Nephron (organoid): ENCODE data around the gene NR2C2.
"Not testable (repeated sequence)": the region's sequence is repeated elsewhere in the genome, so short reads cannot be mapped to it uniquely, and the experiment has no call there.

Source experiments
- H3K27ac Mint-ChIP-seq, 3 experiments: 2 replicates each; pipeline ENCODE4 v1.8.0; 2020; ENCODE audit warnings: mixed read lengths in 3 of 3, mild to moderate bottlenecking in 2 of 3, moderate library complexity in 1 of 3
- H3K27me3 Mint-ChIP-seq: 2 replicates; pipeline ENCODE4 v1.8.0; 2021; ENCODE audit warnings: low read depth, mild to moderate bottlenecking, moderate library complexity, mixed read lengths
- H3K36me3 Mint-ChIP-seq: 2 replicates; pipeline ENCODE4 v1.8.0; 2020; ENCODE audit warnings: low read depth, mixed read lengths
- H3K4me1 Mint-ChIP-seq: 2 replicates; pipeline ENCODE4 v1.8.0; 2020; ENCODE audit warnings: mixed read lengths
- H3K4me3 Mint-ChIP-seq, 3 experiments: 2 replicates each; pipeline ENCODE4 v1.8.0; 2020; ENCODE audit warnings: mild to moderate bottlenecking in 3 of 3, mixed read lengths in 3 of 3, moderate library complexity in 2 of 3
- H3K9me3 Mint-ChIP-seq: 2 replicates; pipeline ENCODE4 v1.8.0; 2020; ENCODE audit warnings: mixed read lengths
- CTCF ChIP-seq, 3 experiments: fragments of 200-600 bp; sonication (generic); IDR thresholded peaks; one replicate each; pipeline ENCODE4 v1.5.0; 2021; ENCODE audit warnings: antibody characterized with exemption in 3 of 3; ENCODE audit not compliant: unreplicated experiment in 3 of 3

NR2C2 gene

GRCh38 chr3:14991818-14992612 is 44.6 kb downstream of the NR2C2 start:
- Mint-ChIP-seq H3K36me3 (peaks cover 17% of the 10 kb centered on the region), H3K4me3 (no peak overlapping the region), H3K27me3 (no peaks in the 10 kb centered on the region), H3K27ac (peak overlapping the region in 1 of 3 experiments; percentile 27), H3K9me3 (no peaks in the 10 kb centered on the region), H3K4me1 (peaks cover 25% of the 10 kb centered on the region)
- no peak for TF ChIP-seq CTCF (IDR thresholded peaks at IDR 0.05; ENCODE audit: unreplicated experiment in 3 of 3)

GRCh38 chr3:14997941-14998340 is 50.6 kb downstream of the NR2C2 start:
- Mint-ChIP-seq H3K27me3 (no peaks in the 10 kb centered on the region), H3K27ac (no peak overlapping the region), H3K4me1 (no peaks in the 10 kb centered on the region), H3K36me3 (peaks cover 48% of the 10 kb centered on the region), H3K9me3 (peaks cover 24% of the 10 kb centered on the region), H3K4me3 (no peak overlapping the region)
- TF ChIP-seq CTCF (IDR thresholded peaks at IDR 0.05; ENCODE audit: unreplicated experiment in 3 of 3), result no peak

- H3K36me3 Mint-ChIP-seq, result peaks cover 56% of the 10 kb centered on the region
Measured at GRCh38 chr3:14999182-14999581, 51.8 kb downstream of the NR2C2 start.

GRCh38 chr3:15007681-15008141 is 60.3 kb downstream of the NR2C2 start:
- H3K4me1 Mint-ChIP-seq, result peaks cover 16% of the 10 kb centered on the region
- H3K4me3 Mint-ChIP-seq, result no peak overlapping the region
- peaks cover 68% of the 10 kb centered on the region for H3K36me3 Mint-ChIP-seq
- H3K27ac Mint-ChIP-seq, result no peak overlapping the region
- no peak for TF ChIP-seq CTCF (IDR thresholded peaks at IDR 0.05; ENCODE audit: unreplicated experiment in 3 of 3)
- H3K9me3 Mint-ChIP-seq, result peaks cover 2% of the 10 kb centered on the region
- no peaks in the 10 kb centered on the region for H3K27me3 Mint-ChIP-seq

More at GRCh38 chr3:14999182-14999581, 51.8 kb downstream of the NR2C2 start:
- not testable (repeated sequence) for H3K4me3 Mint-ChIP-seq, H3K4me1 Mint-ChIP-seq, H3K27me3 Mint-ChIP-seq, H3K27ac Mint-ChIP-seq
- peaks cover 26% of the 10 kb centered on the region for H3K9me3 Mint-ChIP-seq

- no peaks in the 10 kb centered on the region for H3K27me3 Mint-ChIP-seq
- no peak for TF ChIP-seq CTCF (IDR thresholded peaks at IDR 0.05; ENCODE audit: unreplicated experiment in 3 of 3)
- no peak overlapping the region for H3K27ac Mint-ChIP-seq
- peaks cover 18% of the 10 kb centered on the region for H3K4me1 Mint-ChIP-seq
- peaks cover 71% of the 10 kb centered on the region for H3K36me3 Mint-ChIP-seq
- no peak overlapping the region for H3K4me3 Mint-ChIP-seq
- no peaks in the 10 kb centered on the region for H3K9me3 Mint-ChIP-seq
Measured at GRCh38 chr3:15009167-15009566, 61.8 kb downstream of the NR2C2 start.

GRCh38 chr3:15010664-15011063 is 63.3 kb downstream of the NR2C2 start:
- no peaks in the 10 kb centered on the region for H3K9me3 Mint-ChIP-seq
- H3K4me1 Mint-ChIP-seq, result peaks cover 18% of the 10 kb centered on the region
- H3K36me3 Mint-ChIP-seq, result peaks cover 74% of the 10 kb centered on the region
- no peak overlapping the region for H3K4me3 Mint-ChIP-seq
- H3K27me3 Mint-ChIP-seq, result no peaks in the 10 kb centered on the region
- no peak for TF ChIP-seq CTCF (IDR thresholded peaks at IDR 0.05; ENCODE audit: unreplicated experiment in 3 of 3)
- no peak overlapping the region for H3K27ac Mint-ChIP-seq
